ENCODE data around the gene PKD2L2. TPM values are rescaled to one million over a fixed set of nuclear protein-coding genes. Genes with fewer than 3 reads are reported as not detected.
A peak's percentile ranks its signal among the peaks of the same experiment; 100 is the strongest.

The PKD2L2 gene
- total and polyA plus RNA-seq, 9 of the 15 experiments (the other 6 are each of a cell fraction or from before 2014, with no cell fraction given), result 0.08 to 0.25 (median 0.11) TPM; not detected in 5

GRCh38 chr5:137901011-137901817 lies 12.0 kb downstream of the PKD2L2 start (continued):
- TF ChIP-seq TFAP4 (CRISPR knock-in tag; IDR thresholded peaks at IDR 0.05; ENCODE audit: borderline replicate concordance), result no peak
- no peak for TF ChIP-seq CEBPB (tag; IDR thresholded peaks at IDR 0.05)
- TF ChIP-seq PCBP1 (IDR thresholded peaks at IDR 0.05; ENCODE audit: low read depth, low read length, poor library complexity, severe bottlenecking), result no peak
- no peak for TF ChIP-seq TBP (optimal IDR thresholded peaks at IDR 0.05; ENCODE audit: low read depth, low read length)
- no peak for TF ChIP-seq EGR1 (conservative IDR thresholded peaks at IDR 0.05)
- no peak for TF ChIP-seq ZFX (CRISPR knock-in tag; IDR thresholded peaks at IDR 0.05)
- no peak for TF ChIP-seq ZNF3 (CRISPR knock-in tag; IDR thresholded peaks at IDR 0.05)
- TF ChIP-seq MXD1 (CRISPR knock-in tag; IDR thresholded peaks at IDR 0.05; ENCODE audit: borderline replicate concordance, poor library complexity, severe bottlenecking), result no peak
- no peak for TF ChIP-seq RBBP5 (IDR thresholded peaks at IDR 0.05; ENCODE audit: borderline replicate concordance, insufficient read depth, low read length, poor library complexity, severe bottlenecking)
- no peak for TF ChIP-seq SMC3 (conservative IDR thresholded peaks at IDR 0.05; ENCODE audit: insufficient read depth, low read depth, low read length)
- TF ChIP-seq ZNF174 (CRISPR knock-in tag; IDR thresholded peaks at IDR 0.05), result no peak
- no peak for TF ChIP-seq CREB5 (CRISPR knock-in tag; IDR thresholded peaks at IDR 0.05)
- TF ChIP-seq SMARCC2 (IDR thresholded peaks at IDR 0.05; ENCODE audit: low read depth), result peak; percentile 33; the same call in 1 of the 2 replicates
- no peak for TF ChIP-seq E2F5 (CRISPR knock-in tag; IDR thresholded peaks at IDR 0.05)
- no peak for TF ChIP-seq NUFIP1 (IDR thresholded peaks at IDR 0.05; ENCODE audit: partially characterized antibody)
- TF ChIP-seq STAG1 (CRISPR knock-in tag; IDR thresholded peaks at IDR 0.05; ENCODE audit: borderline replicate concordance), result no peak
- no peak for TF ChIP-seq TAF15 (IDR thresholded peaks at IDR 0.05; ENCODE audit: low read depth, low read length)
- TF ChIP-seq PTTG1 (tag; IDR thresholded peaks at IDR 0.05; ENCODE audit: low read depth), result 0 out of 2 replicates have a peak, but pooled peaks have one; percentile 29
- no peak for TF ChIP-seq CBX1 (IDR thresholded peaks at IDR 0.05; ENCODE audit: low read depth)
- TF ChIP-seq ZNF253 (CRISPR knock-in tag; conservative IDR thresholded peaks at IDR 0.05), result no peak
- no peak for TF ChIP-seq THAP12 (CRISPR knock-in tag; IDR thresholded peaks at IDR 0.05)
- no peak for TF ChIP-seq ZNF668 (CRISPR knock-in tag; IDR thresholded peaks at IDR 0.05)
